GM12875 (cell line): ENCODE measurements around the gene TP63.
"Not testable (repeated sequence)": the region's sequence is repeated elsewhere in the genome, so short reads cannot be mapped to it uniquely, and the experiment has no call there.

Source experiments
- H3K4me3 ChIP-seq: one replicate; pipeline ENCODE4 v1.5.1; 2011; ENCODE audit warnings: low read depth, low read length, control low read depth
- TF ChIP-seq, protein P1 (sequence below): IDR thresholded peaks from 2 replicates; pipeline ENCODE4 v1.5.1; 2011; ENCODE audit warnings: low read depth, mild to moderate bottlenecking, control low read depth, inconsistent platforms, low read length, moderate library complexity, borderline replicate concordance; ENCODE audit not compliant: insufficient read depth

Gene TP63

DNA sequence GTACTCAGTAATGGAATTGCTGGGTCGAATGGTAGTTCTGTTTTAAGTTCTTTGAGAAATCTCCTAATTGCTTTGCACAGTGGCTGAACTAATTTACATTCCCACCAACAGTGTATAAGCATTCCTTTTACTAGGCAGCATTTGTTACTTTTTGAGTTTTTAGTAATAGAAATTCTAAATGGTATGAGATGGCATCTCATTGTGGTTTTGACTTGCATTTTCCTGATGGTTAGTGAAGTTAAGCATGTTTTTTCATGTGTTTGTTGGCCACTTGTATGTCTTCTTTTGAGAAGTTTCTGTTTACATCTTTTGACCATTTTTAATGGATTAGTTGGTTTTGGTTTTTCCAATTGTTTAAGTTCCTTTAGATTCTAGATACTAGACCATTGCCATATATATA, 28.4 kb downstream of the TP63 start:
- H3K4me3 ChIP-seq: no peak overlapping the region
- TF ChIP-seq, protein P1, sequence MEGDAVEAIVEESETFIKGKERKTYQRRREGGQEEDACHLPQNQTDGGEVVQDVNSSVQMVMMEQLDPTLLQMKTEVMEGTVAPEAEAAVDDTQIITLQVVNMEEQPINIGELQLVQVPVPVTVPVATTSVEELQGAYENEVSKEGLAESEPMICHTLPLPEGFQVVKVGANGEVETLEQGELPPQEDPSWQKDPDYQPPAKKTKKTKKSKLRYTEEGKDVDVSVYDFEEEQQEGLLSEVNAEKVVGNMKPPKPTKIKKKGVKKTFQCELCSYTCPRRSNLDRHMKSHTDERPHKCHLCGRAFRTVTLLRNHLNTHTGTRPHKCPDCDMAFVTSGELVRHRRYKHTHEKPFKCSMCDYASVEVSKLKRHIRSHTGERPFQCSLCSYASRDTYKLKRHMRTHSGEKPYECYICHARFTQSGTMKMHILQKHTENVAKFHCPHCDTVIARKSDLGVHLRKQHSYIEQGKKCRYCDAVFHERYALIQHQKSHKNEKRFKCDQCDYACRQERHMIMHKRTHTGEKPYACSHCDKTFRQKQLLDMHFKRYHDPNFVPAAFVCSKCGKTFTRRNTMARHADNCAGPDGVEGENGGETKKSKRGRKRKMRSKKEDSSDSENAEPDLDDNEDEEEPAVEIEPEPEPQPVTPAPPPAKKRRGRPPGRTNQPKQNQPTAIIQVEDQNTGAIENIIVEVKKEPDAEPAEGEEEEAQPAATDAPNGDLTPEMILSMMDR: no peak

DNA sequence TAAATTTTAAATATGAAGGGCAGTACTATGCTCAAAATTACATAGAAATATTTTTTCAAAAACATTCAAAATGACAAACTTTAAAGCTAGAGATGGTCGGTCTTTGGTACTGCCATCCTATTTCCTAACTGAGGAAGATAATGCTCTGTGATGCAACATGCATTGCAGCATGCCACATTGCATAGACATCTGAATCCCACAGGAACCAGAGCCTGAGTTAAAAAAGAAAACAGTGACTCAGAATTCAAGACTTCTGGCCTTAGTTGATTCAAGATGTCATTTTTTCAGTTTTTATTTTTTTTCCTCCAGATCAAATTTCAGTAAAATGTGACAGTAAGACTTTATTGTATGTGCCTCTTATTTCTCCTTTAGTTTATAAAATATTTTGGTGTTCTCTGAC, 33.1 kb downstream of the TP63 start:
- TF ChIP-seq, protein P1: no peak
- no peak overlapping the region for H3K4me3 ChIP-seq

DNA sequence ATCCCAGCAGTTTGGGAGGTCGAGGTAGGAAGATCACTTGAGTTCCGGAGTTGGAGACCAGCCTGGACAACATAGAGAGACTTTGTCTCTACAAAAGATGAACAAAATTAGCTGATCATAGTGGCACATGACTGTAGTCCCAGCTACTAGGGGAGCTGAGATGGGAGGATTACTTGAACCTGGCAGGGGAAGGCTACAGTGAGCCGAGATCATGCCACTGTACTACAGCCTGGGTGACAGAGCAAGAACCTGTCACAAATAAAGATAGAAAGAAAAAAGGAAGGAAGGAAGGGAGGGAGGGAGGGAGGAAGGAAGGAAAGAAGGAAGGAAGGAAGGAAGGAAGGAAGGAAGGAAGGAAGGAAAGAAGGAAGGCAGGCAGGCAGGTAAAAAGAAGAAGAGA, 41.2 kb downstream of the TP63 start:
- not testable (repeated sequence) for H3K4me3 ChIP-seq

DNA sequence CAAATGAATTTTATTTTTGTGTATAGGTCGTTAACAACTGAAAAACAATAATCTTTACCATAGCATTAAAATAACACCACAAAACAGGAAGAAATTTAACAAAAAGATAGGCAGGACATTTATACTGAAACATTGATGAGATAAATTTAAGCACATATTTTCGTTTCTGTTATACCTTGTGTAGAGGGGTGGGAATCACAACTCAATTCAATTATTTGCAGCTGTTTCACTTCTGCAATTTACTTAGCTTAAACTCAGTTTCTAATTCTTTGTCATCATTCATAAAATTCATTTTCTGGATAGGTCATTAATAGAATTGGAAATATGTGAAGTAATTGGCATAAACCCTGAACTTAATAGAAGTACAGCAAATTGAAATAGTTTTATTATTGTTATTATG, 42.3 kb downstream of the TP63 start:
- TF ChIP-seq, protein P1: no peak
- H3K4me3 ChIP-seq: no peak overlapping the region

DNA sequence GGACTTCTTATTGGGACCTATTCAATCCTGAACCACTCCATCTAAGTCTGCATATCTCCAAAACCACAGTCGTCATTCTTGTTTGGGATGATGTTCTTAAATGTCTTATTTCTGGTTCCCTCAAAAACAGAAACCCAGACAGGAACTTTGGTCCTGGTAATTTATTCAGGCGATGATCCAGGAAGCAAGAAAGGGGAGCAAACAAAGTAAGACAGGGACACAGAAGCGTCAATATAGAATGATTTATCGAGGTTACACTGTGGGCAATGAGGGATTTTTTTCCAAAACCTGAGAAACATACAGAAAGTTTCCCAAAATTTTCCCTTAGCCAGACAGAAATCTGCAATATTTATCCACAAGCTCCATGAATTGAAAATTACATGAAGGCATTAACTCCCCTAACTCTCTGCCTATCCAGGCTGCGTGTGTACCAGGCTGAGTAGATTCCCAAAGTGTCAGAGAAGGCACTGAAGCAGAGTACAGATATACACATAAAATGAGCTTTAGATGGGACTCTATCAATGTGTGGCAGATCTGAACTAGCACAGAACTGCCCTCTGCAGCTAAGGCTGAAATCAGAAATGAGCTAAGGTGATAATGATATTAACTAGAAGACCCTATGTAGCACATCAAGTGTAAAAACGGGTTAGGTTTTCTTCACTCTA, 43.2 kb downstream of the TP63 start:
- no peak overlapping the region for H3K4me3 ChIP-seq
- TF ChIP-seq, protein P1: no peak

DNA sequence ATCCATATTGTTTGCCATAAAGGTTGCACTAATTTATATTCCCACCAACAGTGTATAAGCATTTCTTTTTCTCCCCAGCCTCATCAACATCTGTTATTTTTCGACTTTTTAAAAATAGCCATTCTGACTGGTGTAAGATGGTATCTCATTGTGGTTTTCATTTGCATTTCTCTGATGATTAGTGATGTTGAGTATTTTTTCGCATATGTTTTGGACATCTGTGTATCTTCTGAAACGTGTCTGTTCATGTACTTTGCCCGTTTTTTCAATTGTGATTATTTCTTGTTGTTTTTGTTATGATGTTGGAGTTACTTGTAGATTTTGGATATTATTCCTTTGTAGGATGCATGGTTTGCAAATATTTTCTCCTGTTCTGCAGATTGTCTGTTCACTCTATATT, 46.5 kb downstream of the TP63 start:
- TF ChIP-seq, protein P1: no peak
- no peak overlapping the region for H3K4me3 ChIP-seq

DNA sequence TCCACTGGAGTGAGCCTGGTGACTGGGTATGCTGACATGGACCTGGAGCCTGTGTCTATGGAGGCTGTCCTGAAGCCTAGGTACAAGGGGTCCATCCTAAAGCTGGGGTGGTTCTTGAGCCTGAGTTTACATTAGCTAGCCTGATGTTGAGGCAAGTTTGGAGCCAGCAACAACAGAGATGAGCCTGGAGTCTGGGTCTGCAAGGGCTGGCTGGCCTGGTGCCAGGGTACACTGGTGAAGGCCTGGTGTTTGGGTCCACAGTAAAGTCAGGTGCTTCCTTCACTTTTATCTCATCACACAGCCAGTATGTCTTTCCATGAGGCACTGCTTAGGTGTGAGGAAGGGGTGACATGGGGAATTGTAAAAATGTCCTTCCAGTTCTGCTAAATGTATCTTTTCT, 49.5 kb downstream of the TP63 start:
- TF ChIP-seq, protein P1: no peak
- no peak overlapping the region for H3K4me3 ChIP-seq
